HG03575 (cell line): ENCODE measurements around the gene SLC39A13.
A peak's percentile ranks its signal among the peaks of the same experiment; 100 is the strongest.

ENCODE experiments used
- ATAC-seq: cut with Tn5 transposase; IDR thresholded peaks from one replicate; pipeline ENCODE4 v1.9.1; 2021; ENCODE audit not compliant: unreplicated experiment, insufficient number of reproducible peaks, low FRiP score; ENCODE audit errors: extremely low read depth

Gene SLC39A13

GRCh38 chr11:47398011-47398410 is 10.4 kb upstream of the SLC39A13 start:
- no peak for ATAC-seq

GRCh38 chr11:47398551-47398950 is 9.8 kb upstream of the SLC39A13 start:
- no peak for ATAC-seq

- ATAC-seq, result peak; percentile 22
Observed at GRCh38 chr11:47399860-47400767, 8.3 kb upstream of the SLC39A13 start.

DNA sequence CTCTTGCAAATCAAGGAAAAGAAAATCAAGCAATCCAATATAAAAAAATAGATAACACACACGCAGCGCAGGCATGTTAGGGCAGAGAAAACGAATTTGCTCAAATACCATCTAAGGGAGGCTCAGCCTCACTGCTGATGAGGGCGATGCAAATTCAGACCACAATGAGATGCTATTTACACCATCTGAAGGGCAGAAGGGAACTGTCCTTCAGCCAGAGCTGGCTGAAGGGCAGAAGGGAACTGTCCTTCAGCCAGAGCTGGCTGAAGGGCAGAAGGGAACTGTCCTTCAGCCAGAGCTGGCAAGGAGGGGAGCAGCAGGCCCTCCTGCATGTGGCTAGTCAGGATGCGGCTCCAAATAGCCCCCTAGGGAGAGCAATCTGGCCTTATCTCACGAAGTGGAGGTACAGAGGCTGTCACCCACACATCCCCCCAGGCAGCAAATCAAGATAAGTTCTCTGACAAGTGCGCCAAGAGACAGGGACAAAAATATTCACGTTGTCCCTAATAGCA is 7.6 kb upstream of the SLC39A13 start:
- ATAC-seq, result peak; percentile 71

DNA sequence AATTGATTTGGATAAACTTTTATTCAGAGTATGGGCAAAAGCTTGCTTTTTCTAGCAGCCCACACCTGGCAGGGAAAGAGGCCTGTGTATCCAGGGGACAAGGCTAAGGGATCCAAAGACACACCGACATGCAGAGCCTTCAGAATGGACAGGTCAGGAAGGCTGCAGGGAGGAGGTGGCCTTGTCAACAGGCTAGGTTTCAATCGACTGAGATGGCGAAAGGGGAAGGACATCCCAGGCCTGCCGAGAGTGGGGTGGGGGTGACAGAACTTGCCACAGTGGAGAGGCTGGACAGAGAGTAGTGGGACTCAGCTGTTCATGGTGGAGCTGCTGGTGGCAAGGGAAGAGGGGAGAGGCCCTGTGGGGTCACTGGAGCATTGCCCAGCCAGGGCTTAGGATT is 5.3 kb upstream of the SLC39A13 start:
- ATAC-seq, result no peak

GRCh38 chr11:47403571-47403970 is 4.8 kb upstream of the SLC39A13 start:
- ATAC-seq, result no peak

GRCh38 chr11:47406896-47407745 is 1.3 kb upstream of the SLC39A13 start:
- ATAC-seq, result no peak

GRCh38 chr11:47408598-47409439 is 429 bp downstream of the SLC39A13 start:
- no peak for ATAC-seq

- no peak for ATAC-seq
Observed at GRCh38 chr11:47409440-47410369, 1.3 kb downstream of the SLC39A13 start.

DNA sequence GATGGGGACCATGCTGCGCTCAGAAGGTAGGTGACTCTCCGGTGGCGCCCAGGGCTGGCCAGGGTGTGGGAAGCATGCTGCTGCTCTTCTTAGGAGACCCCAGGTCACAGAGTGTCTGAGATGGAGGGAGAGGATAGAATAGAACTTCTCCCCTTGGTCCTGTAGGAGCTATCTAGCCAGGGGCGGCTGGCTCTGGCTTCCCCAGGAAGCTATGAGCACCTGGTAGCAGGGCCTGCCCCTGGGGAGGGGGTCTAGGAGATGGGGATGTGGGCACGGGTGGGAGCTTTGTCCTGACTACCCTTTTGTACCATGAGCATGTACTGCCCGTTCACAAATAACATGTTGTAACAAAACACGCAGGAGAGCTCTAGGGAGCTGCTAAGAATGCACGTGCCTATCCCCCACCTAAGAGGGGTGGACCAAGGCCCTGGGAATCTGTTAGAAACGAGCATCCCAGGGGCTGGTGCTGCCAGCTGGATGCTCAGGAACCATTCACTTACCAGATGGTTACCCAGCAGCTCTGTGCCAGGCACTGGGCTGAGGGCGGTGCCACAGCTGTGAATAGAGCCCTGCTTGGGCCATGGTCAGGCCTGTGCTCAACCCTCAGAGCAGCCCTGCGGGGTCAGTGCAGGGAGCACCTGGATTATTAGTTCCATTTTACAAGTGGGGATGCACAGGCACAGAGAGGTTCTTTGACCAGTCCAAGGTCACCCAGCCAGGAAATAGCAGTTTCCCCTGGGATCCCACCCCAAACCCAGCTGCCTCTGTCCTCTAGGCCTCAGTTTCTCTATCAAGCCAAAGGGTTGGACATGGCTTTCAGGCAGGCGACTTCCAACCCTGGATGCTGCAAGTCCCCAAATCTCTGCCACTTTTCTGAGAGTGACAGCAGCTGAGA is 2.2 kb downstream of the SLC39A13 start:
- ATAC-seq, result no peak

DNA sequence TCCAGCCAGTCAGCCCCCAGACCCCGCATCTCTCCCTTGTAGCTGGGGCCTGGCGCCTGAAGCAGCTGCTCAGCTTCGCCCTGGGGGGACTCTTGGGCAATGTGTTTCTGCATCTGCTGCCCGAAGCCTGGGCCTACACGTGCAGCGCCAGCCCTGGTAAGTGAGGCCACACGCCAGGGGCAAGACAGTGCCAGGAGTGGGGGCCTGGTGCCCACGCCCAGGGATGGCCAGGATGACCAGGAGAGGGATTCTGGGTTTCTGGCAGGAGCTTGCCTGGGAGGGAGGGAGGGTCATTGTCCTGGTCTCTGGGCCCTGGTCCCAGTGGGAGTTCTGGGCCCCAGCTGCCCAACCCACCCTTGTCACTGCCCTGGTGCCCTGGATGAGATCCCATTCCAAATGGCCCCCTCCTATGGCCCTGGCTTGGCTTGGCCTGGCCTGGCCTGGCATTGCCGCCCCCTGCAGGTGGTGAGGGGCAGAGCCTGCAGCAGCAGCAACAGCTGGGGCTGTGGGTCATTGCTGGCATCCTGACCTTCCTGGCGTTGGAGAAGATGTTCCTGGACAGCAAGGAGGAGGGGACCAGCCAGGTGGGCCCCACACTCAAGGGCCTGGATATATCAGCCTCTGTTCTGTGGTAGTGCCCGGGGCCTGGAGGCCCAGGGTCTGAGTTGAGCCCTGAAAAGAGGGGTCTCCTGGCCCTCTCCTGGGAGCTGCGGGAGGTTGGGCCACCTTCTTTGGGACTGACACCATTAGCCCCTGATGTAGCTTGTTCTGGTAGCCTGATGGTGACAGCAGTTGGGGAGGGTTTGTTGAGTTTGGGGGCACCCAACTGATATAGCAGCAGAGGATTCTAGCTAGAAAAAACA is 3.7 kb downstream of the SLC39A13 start:
- ATAC-seq, result no peak

DNA sequence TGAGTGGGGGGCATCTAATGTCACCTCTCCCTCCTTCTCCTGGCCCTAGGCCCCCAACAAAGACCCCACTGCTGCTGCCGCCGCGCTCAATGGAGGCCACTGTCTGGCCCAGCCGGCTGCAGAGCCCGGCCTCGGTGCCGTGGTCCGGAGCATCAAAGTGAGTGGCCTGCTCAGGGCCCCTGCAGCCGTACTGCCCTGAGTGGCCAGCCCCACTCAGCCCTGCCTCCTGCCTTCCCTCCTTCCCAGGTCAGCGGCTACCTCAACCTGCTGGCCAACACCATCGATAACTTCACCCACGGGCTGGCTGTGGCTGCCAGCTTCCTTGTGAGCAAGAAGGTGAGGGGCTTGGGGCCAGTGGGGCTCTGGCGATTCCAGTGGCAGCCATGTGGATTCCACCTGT is 5.0 kb downstream of the SLC39A13 start:
- ATAC-seq, result no peak

- ATAC-seq, result no peak
Observed at GRCh38 chr11:47413908-47414684, 5.7 kb downstream of the SLC39A13 start.

DNA sequence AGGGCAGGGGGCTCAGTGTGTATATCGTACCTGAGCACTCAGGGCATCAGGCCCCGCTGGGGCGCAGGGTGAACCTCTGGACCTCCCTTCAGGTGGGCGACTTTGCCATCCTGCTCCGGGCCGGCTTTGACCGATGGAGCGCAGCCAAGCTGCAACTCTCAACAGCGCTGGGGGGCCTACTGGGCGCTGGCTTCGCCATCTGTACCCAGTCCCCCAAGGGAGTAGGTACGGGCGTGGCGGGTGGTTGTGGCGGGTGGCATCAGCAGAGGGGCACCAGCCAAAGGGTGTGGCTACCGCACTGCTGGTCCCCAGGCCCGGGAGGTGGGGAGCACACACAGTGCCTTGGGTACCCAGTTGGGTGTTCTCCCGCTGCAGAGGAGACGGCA is 6.3 kb downstream of the SLC39A13 start:
- ATAC-seq, result no peak

GRCh38 chr11:47415091-47415854 is 6.9 kb downstream of the SLC39A13 start:
- no peak for ATAC-seq
